ENCODE measurements around the gene STARD7.

STARD7 gene

DNA sequence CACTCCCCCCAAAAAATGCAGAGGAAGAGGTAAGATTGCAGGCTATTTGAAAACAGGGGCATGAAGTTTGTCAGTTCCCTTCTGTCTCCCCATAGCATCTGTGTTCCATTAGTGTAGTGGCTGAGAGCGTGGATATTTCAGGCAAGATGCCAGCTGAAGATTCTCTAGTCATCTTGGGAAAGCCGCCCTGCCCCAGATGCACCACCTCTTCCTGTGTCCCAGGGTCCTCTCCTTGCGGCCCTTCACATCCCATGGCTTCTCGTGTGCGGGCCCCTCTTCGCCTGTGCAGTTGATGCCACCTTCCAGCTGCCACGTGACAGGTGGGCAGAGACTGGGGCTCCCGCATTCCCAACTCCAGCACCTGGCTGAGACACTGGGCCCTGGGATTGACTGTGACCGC is 41.0 kb upstream of the STARD7 start:
- Histone ChIP-seq H3K9ac (ENCODE audit: insufficient read length) (no peak overlapping the region), H3K27ac (peak overlapping the region; percentile 82), H3K36me3 (ENCODE audit: insufficient read depth, low read length) (peaks cover 10% of the 10 kb centered on the region; the same call in 1 of the 2 replicates), H3K9me3 (ENCODE audit: low read depth, low read length) (no peaks in the 10 kb centered on the region), H3K4me3 (peak overlapping the region; percentile 46)
- TF ChIP-seq EZH2 (IDR thresholded peaks at IDR 0.05), result no peak
- DNase-seq (ENCODE audit: low read depth, low spot score), result peak; percentile 48

GRCh38 chr2:96248624-96249023 is 40.0 kb upstream of the STARD7 start:
- no peaks in the 10 kb centered on the region for H3K9me3 ChIP-seq (ENCODE audit: low read depth, low read length)
- peaks cover 7% of the 10 kb centered on the region; the same call in 1 of the 2 replicates for H3K36me3 ChIP-seq (ENCODE audit: insufficient read depth, low read length)
- TF ChIP-seq EZH2 (IDR thresholded peaks at IDR 0.05), result no peak
- no peak for TF ChIP-seq FOXP2 (optimal IDR thresholded peaks at IDR 0.05; ENCODE audit: control extremely low read depth, extremely low read length, insufficient read depth)
- no peak for TF ChIP-seq POLR2AphosphoS5 (IDR thresholded peaks at IDR 0.05; ENCODE audit: borderline replicate concordance, low read depth, low read length)
- no peak overlapping the region for H3K4me3 ChIP-seq
- no peak for DNase-seq (ENCODE audit: low read depth, low spot score)
- no peak overlapping the region for H3K9ac ChIP-seq (ENCODE audit: insufficient read length)
- no peak overlapping the region for H3K27ac ChIP-seq

DNA sequence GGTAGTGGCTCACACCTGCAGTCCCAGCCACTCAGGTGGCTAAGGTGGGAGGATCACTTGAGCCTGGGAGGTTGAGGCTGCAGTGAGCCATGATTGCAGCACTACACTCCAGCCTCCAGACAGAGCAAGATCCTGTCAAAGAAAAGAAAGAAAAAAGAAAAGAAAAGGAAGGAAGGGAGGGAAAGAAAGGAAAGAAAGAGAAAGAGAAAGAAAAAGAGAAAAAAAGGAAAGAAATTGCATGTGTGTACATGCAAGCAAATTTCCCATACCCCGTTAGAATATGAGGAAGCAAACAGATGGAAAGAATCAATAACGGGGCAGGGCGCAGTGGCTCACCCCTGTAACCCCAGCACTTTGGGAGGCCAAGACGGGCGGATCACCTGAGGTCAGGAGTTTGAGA is 39.3 kb upstream of the STARD7 start:
- no peak overlapping the region for H3K9ac ChIP-seq (ENCODE audit: insufficient read length)
- no peak overlapping the region for H3K4me3 ChIP-seq
- no peak overlapping the region for H3K27ac ChIP-seq
- H3K9me3 ChIP-seq (ENCODE audit: low read depth, low read length), result no peaks in the 10 kb centered on the region
- TF ChIP-seq POLR2AphosphoS5 (IDR thresholded peaks at IDR 0.05; ENCODE audit: borderline replicate concordance, low read depth, low read length) (no peak), FOXP2 (optimal IDR thresholded peaks at IDR 0.05; ENCODE audit: control extremely low read depth, extremely low read length, insufficient read depth) (no peak), EZH2 (IDR thresholded peaks at IDR 0.05) (no peak)
- no peaks in the 10 kb centered on the region; the same call in 1 of the 2 replicates for H3K36me3 ChIP-seq (ENCODE audit: insufficient read depth, low read length)
- no peak for DNase-seq (ENCODE audit: low read depth, low spot score)

GRCh38 chr2:96247009-96247408 is 38.4 kb upstream of the STARD7 start:
- no peak overlapping the region for H3K4me3 ChIP-seq
- H3K9ac ChIP-seq (ENCODE audit: insufficient read length), result no peak overlapping the region
- no peak for TF ChIP-seq POLR2AphosphoS5 (IDR thresholded peaks at IDR 0.05; ENCODE audit: borderline replicate concordance, low read depth, low read length)
- no peak for TF ChIP-seq FOXP2 (optimal IDR thresholded peaks at IDR 0.05; ENCODE audit: control extremely low read depth, extremely low read length, insufficient read depth)
- TF ChIP-seq EZH2 (IDR thresholded peaks at IDR 0.05), result no peak
- H3K36me3 ChIP-seq (ENCODE audit: insufficient read depth, low read length), result no peaks in the 10 kb centered on the region
- no peak overlapping the region for H3K27ac ChIP-seq
- H3K9me3 ChIP-seq (ENCODE audit: low read depth, low read length), result no peaks in the 10 kb centered on the region
- no peak for DNase-seq (ENCODE audit: low read depth, low spot score)

DNA sequence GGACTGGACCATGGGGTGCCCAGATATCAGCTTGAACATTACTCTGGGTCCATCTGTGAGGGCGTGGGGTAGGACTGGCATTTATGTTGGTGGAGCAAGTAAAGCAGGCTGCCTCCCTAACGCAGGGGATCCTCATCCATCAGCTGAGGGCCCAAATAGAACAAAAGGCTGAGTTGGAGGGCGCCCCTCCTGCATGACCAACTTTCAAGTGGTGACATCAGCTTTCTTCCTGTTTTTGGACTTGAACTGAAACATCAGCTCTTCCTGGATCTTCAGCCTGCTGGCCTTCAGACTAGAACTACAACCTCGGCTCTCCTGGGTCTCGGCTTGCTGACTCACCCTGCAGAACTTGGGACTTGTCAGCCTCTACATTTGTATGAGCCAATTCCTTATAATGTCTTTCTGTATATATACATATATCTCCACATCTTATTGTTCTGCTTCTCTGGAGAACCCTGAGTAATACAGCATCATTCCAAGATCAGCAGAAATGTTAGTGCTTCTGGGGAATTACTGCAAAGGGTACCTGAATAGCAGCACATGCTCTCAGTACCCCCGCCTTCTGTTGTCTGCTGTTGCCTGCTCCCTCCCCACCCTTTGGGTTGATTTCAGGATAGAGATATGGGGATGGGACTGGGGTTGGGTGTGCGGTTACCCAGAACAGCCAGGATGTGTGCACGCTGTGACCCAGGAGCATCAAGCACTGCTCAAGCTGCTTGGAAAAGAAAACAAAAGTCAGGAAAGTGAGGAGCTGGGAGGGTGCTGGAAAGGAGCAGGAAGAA is 37.2 kb upstream of the STARD7 start:
- no peak overlapping the region for H3K9ac ChIP-seq (ENCODE audit: insufficient read length)
- H3K27ac ChIP-seq, result no peak overlapping the region
- no peak overlapping the region for H3K4me3 ChIP-seq
- TF ChIP-seq POLR2AphosphoS5 (IDR thresholded peaks at IDR 0.05; ENCODE audit: borderline replicate concordance, low read depth, low read length) (no peak), EZH2 (IDR thresholded peaks at IDR 0.05) (no peak), FOXP2 (optimal IDR thresholded peaks at IDR 0.05; ENCODE audit: control extremely low read depth, extremely low read length, insufficient read depth) (no peak)
- H3K36me3 ChIP-seq (ENCODE audit: insufficient read depth, low read length), result no peaks in the 10 kb centered on the region
- no peaks in the 10 kb centered on the region for H3K9me3 ChIP-seq (ENCODE audit: low read depth, low read length)
- no peak for DNase-seq (ENCODE audit: low read depth, low spot score)

- H3K36me3 ChIP-seq (ENCODE audit: insufficient read depth, low read length), result no peaks in the 10 kb centered on the region
Observed at GRCh38 chr2:96243843-96244242, 35.2 kb upstream of the STARD7 start.

DNA sequence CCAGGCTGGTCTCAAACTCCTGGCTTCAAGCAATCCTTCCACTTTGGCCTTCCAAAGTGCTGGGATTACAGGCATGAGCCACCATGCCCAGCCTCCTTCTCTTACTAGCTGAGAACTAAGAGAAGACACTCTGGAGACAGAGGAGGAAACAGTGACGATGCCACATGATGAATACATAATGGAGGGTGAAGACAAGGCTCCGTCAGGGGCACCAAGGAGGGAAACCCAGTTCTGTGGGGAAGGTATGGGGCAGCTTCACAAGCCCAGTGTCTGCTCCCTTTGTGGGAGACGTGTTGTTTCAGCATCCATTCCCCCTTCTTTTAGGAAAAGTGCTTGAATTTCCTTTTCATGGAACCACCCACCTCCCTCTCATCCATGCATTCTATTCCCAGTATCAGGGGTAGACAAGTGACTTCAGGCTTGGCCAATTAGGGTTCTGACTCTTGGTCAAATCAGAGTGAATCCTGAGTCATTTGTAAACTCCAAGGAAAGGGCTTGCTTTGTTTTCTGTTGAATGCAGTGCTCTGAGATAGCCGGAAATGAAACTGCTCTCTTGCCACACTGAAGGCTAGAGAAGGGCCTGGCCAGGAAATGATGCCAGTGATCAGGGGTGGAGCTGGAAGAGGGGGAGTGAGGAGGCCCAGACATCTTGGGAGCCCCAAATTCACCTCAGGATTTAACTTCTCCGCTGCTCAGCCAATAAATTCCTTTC is 33.4 kb upstream of the STARD7 start:
- no peak for TF ChIP-seq POLR2AphosphoS5 (IDR thresholded peaks at IDR 0.05; ENCODE audit: borderline replicate concordance, low read depth, low read length)
- TF ChIP-seq EZH2 (IDR thresholded peaks at IDR 0.05), result no peak
- TF ChIP-seq FOXP2 (optimal IDR thresholded peaks at IDR 0.05; ENCODE audit: control extremely low read depth, extremely low read length, insufficient read depth), result no peak
- H3K27ac ChIP-seq, result no peak overlapping the region
- no peak overlapping the region for H3K4me3 ChIP-seq
- H3K36me3 ChIP-seq (ENCODE audit: insufficient read depth, low read length), result no peaks in the 10 kb centered on the region
- DNase-seq (ENCODE audit: low read depth, low spot score), result no peak
- H3K9me3 ChIP-seq (ENCODE audit: low read depth, low read length), result no peaks in the 10 kb centered on the region
- no peak overlapping the region for H3K9ac ChIP-seq (ENCODE audit: insufficient read length)

More at GRCh38 chr2:96243843-96244242, 35.2 kb upstream of the STARD7 start:
- no peak for DNase-seq (ENCODE audit: low read depth, low spot score)
- Histone ChIP-seq H3K27ac (no peak overlapping the region), H3K9ac (ENCODE audit: insufficient read length) (no peak overlapping the region), H3K4me3 (no peak overlapping the region), H3K9me3 (ENCODE audit: low read depth, low read length) (no peaks in the 10 kb centered on the region)
- TF ChIP-seq POLR2AphosphoS5 (IDR thresholded peaks at IDR 0.05; ENCODE audit: borderline replicate concordance, low read depth, low read length) (no peak), EZH2 (IDR thresholded peaks at IDR 0.05) (no peak), FOXP2 (optimal IDR thresholded peaks at IDR 0.05; ENCODE audit: control extremely low read depth, extremely low read length, insufficient read depth) (no peak)

- no peak for DNase-seq (ENCODE audit: low read depth, low spot score)
- H3K36me3 ChIP-seq (ENCODE audit: insufficient read depth, low read length), result no peaks in the 10 kb centered on the region
- no peak for TF ChIP-seq POLR2AphosphoS5 (IDR thresholded peaks at IDR 0.05; ENCODE audit: borderline replicate concordance, low read depth, low read length)
- TF ChIP-seq FOXP2 (optimal IDR thresholded peaks at IDR 0.05; ENCODE audit: control extremely low read depth, extremely low read length, insufficient read depth), result no peak
- no peak for TF ChIP-seq EZH2 (IDR thresholded peaks at IDR 0.05)
- H3K4me3 ChIP-seq, result no peak overlapping the region
- H3K27ac ChIP-seq, result no peak overlapping the region
- no peaks in the 10 kb centered on the region for H3K9me3 ChIP-seq (ENCODE audit: low read depth, low read length)
- no peak overlapping the region for H3K9ac ChIP-seq (ENCODE audit: insufficient read length)
Observed at GRCh38 chr2:96241227-96241626, 32.6 kb upstream of the STARD7 start.

Data from SK-N-MC (cell line).